Stimulated activated CD8-positive, alpha-beta memory T cell treated with anti-CD3 and anti-CD28 coated beads, Interleukin-7, amount 100 ng/mL, for 4 hours (primary cell): ENCODE data around the gene ZNF597.
A peak's percentile ranks its signal among the peaks of the same experiment; 100 is the strongest.
"Not testable (repeated sequence)": the region's sequence is repeated elsewhere in the genome, so short reads cannot be mapped to it uniquely, and the experiment has no call there.

ENCODE experiments used
- DNase-seq, 2 donors: peaks; one replicate each; pipeline ENCODE4 v3.0.0-alpha.2; 2020; ENCODE audit warnings: low read depth in 2 of 2

The ZNF597 gene

GRCh38 chr16:3475604-3476375, 32.5 kb upstream of the ZNF597 start:
- no peak for DNase-seq

GRCh38 chr16:3474870-3475269, 31.6 kb upstream of the ZNF597 start:
- DNase-seq, result not testable (repeated sequence)

GRCh38 chr16:3474136-3474779, 31.0 kb upstream of the ZNF597 start:
- DNase-seq, result no peak

- not testable (repeated sequence) for DNase-seq
Observed at GRCh38 chr16:3473596-3473943, 30.3 kb upstream of the ZNF597 start.

GRCh38 chr16:3472878-3473595, 29.7 kb upstream of the ZNF597 start:
- no peak for DNase-seq

GRCh38 chr16:3471518-3472176, 28.3 kb upstream of the ZNF597 start:
- no peak for DNase-seq

- DNase-seq, result no peak
Observed at GRCh38 chr16:3470723-3471122, 27.4 kb upstream of the ZNF597 start.

- DNase-seq, result no peak
Observed at GRCh38 chr16:3469736-3470135, 26.4 kb upstream of the ZNF597 start.

GRCh38 chr16:3468501-3468900, 25.2 kb upstream of the ZNF597 start:
- no peak for DNase-seq

GRCh38 chr16:3467921-3468320, 24.6 kb upstream of the ZNF597 start:
- DNase-seq, result no peak

- DNase-seq, result no peak
Observed at GRCh38 chr16:3467182-3467581, 23.9 kb upstream of the ZNF597 start.

- no peak for DNase-seq
Observed at GRCh38 chr16:3465911-3466584, 22.7 kb upstream of the ZNF597 start.

- DNase-seq, result no peak
Observed at GRCh38 chr16:3465301-3465700, 22.0 kb upstream of the ZNF597 start.

GRCh38 chr16:3461151-3461550, 17.8 kb upstream of the ZNF597 start:
- DNase-seq, result peak; percentile 28 to 47

GRCh38 chr16:3460585-3460984, 17.3 kb upstream of the ZNF597 start:
- no peak for DNase-seq

- DNase-seq, result no peak
Observed at GRCh38 chr16:3460121-3460520, 16.8 kb upstream of the ZNF597 start.

GRCh38 chr16:3459401-3460090, 16.2 kb upstream of the ZNF597 start:
- DNase-seq, result no peak

- DNase-seq, result no peak
Observed at GRCh38 chr16:3458852-3459361, 15.6 kb upstream of the ZNF597 start.

GRCh38 chr16:3458278-3458851, 15.1 kb upstream of the ZNF597 start:
- no peak for DNase-seq

- DNase-seq, result peak; percentile 72 to 87
Observed at GRCh38 chr16:3457434-3458252, 14.3 kb upstream of the ZNF597 start.
